Caco-2 (cell line): ENCODE measurements around the gene ZFAND6. TPM values are rescaled to one million over a fixed set of nuclear protein-coding genes. Genes with fewer than 3 reads are reported as not detected.
"Not testable (repeated sequence)": the region's sequence is repeated elsewhere in the genome, so short reads cannot be mapped to it uniquely, and the experiment has no call there.

ENCODE experiments used
- BruUV-seq: library from RNA; stranded (reverse); fragments of 400-500 nt; replicated peaks from 2 replicates; lab custom pipeline; 2021; lab: Mats Ljungman, UMichigan
- CTCF ChIA-PET: fragments of 300-600 bp; sonication (Branson Sonifier 250); formaldehyde crosslinking; loops from one replicate; lab custom pipeline; 2022; ENCODE audit warnings: antibody characterized with exemption; lab: Charles Lee
- POLR2A ChIA-PET: fragments of 300-600 bp; sonication (Branson Sonifier 250); formaldehyde crosslinking; loops from one replicate; lab custom pipeline; 2022; ENCODE audit warnings: antibody characterized with exemption; lab: Charles Lee
- DNase-seq, 2 experiments: peaks; one replicate each; pipeline versions ENCODE4 v3.0.0 to v3.0.0-alpha.2; 2020 to 2022
- H3K27me3 ChIP-seq: replicated peaks from 2 replicates; pipeline ENCODE4 v1.6.0; 2011; ENCODE audit warnings: low read length; ENCODE audit not compliant: control insufficient read depth, insufficient read depth
- H3K36me3 ChIP-seq: 2 replicates; pipeline ENCODE4 v1.5.1; 2011; ENCODE audit warnings: low read length; ENCODE audit not compliant: control insufficient read depth, insufficient read depth
- H3K4me1 ChIP-seq: fragments of 250-450 bp; sonication (Bioruptor Pico); 2 replicates; pipeline ENCODE4 v1.5.1; 2020; ENCODE audit warnings: mild to moderate bottlenecking
- H3K4me3 ChIP-seq: 2 replicates; pipeline ENCODE4 v1.5.1; 2011; ENCODE audit warnings: low read depth, mild to moderate bottlenecking, control low read depth, low read length
- H3K9me3 ChIP-seq: fragments of 250-450 bp; sonication (Bioruptor Pico); 2 replicates; pipeline ENCODE4 v1.5.1; 2020; ENCODE audit warnings: mild to moderate bottlenecking, moderate library complexity
- H3K27ac Mint-ChIP-seq: one replicate; pipeline ENCODE4 v1.8.0; 2022; ENCODE audit warnings: mixed read lengths; ENCODE audit not compliant: unreplicated experiment
- H3K27me3 Mint-ChIP-seq: one replicate; pipeline ENCODE4 v1.8.0; 2022; ENCODE audit warnings: mixed read lengths; ENCODE audit not compliant: insufficient read depth, unreplicated experiment
- H3K36me3 Mint-ChIP-seq: one replicate; pipeline ENCODE4 v1.8.0; 2022; ENCODE audit warnings: mild to moderate bottlenecking, mixed read lengths; ENCODE audit not compliant: insufficient read depth, unreplicated experiment
- H3K4me1 Mint-ChIP-seq: one replicate; pipeline ENCODE4 v1.8.0; 2022; ENCODE audit warnings: low read depth, mixed read lengths; ENCODE audit not compliant: unreplicated experiment
- H3K4me3 Mint-ChIP-seq: one replicate; pipeline ENCODE4 v1.8.0; 2022; ENCODE audit warnings: mild to moderate bottlenecking, moderate library complexity, mixed read lengths; ENCODE audit not compliant: unreplicated experiment
- H3K9me3 Mint-ChIP-seq: one replicate; pipeline ENCODE4 v1.8.0; 2022; ENCODE audit warnings: mixed read lengths; ENCODE audit not compliant: unreplicated experiment
- CTCF ChIP-seq, 2 experiments: fragments of 200-600 bp in 1 of 2; IDR thresholded peaks; 1 replicate in 1 of 2; 2 replicates in 1 of 2; pipeline versions ENCODE4 v1.5.1 to v1.8.0; 2011 to 2022; ENCODE audit warnings: antibody characterized with exemption in 1 of 2, control low read depth in 1 of 2, inconsistent platforms in 1 of 2, low read depth in 1 of 2, low read length in 1 of 2, mild to moderate bottlenecking in 1 of 2, moderate library complexity in 1 of 2; ENCODE audit not compliant: insufficient read depth in 1 of 2, severe bottlenecking in 1 of 2, unreplicated experiment in 1 of 2
- intact Hi-C: fragments of 100-400 bp; cut with micrococcal nuclease; formaldehyde crosslinking; loops from one replicate; pipeline ENCODE4 v1.10.0; 2022; ENCODE audit not compliant: unreplicated experiment
- total RNA-seq: library from RNA; stranded (reverse); gene quantifications from 2 replicates; pipeline ENCODE4 v1.2.3, GENCODE V29; 2022

The ZFAND6 gene
- total RNA-seq, 1 experiment from 2014 or later, result 40.5 TPM

DNA sequence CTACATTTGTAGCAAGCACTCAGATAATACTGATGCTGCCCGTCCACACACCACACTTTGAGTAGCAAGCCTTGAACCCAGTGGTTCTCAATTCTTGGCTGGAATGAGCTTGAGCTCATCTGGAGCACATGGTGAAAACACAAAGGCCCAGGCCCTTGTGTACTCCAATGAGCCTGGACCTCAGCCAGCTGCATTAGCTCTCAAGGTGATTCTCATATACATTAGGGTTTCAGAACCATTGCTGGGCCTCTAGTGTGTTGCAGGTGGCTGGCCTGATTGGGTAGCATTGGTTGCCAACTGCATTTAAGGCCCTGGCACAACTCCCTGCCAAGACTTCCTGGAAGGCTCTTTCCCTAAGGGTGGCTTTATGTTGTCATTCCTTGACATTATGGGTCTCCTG lies 23.4 kb upstream of the ZFAND6 start:
- H3K4me3 Mint-ChIP-seq, result no peak overlapping the region
- ChIA-PET POLR2A (no interaction called here), CTCF (no interaction called here)
- Histone ChIP-seq H3K9me3 (no peaks in the 10 kb centered on the region), H3K4me3 (no peak overlapping the region), H3K36me3 (no peaks in the 10 kb centered on the region), H3K27me3 (no peaks in the 10 kb centered on the region; the same call in 1 of the 2 replicates), H3K4me1 (no peaks in the 10 kb centered on the region)
- no peak for TF ChIP-seq CTCF (IDR thresholded peaks at IDR 0.05; ENCODE audit: insufficient read depth in 1 of 2, low read depth in 1 of 2, low read length in 1 of 2, severe bottlenecking in 1 of 2, unreplicated experiment in 1 of 2)
- no peaks in the 10 kb centered on the region for H3K4me1 Mint-ChIP-seq
- intact Hi-C loops, result no loop called here
- no peaks in the 10 kb centered on the region for H3K9me3 Mint-ChIP-seq
- no TSS peak for BruUV-seq
- no peak overlapping the region for H3K27ac Mint-ChIP-seq
- no peaks in the 10 kb centered on the region for H3K36me3 Mint-ChIP-seq
- no peaks in the 10 kb centered on the region for H3K27me3 Mint-ChIP-seq
- DNase-seq, result no peak

- CTCF ChIA-PET, result no interaction called here
- no peak for TF ChIP-seq CTCF (IDR thresholded peaks at IDR 0.05; ENCODE audit: insufficient read depth in 1 of 2, low read depth in 1 of 2, low read length in 1 of 2, severe bottlenecking in 1 of 2, unreplicated experiment in 1 of 2)
- POLR2A ChIA-PET, result interaction anchor here (0.6 kb wide), 1 partner anchor 17 kb away, joined by 3 read pairs; no protein-coding TSS in a partner anchor
- no peaks in the 10 kb centered on the region for H3K36me3 Mint-ChIP-seq
- intact Hi-C loops, result no loop called here
- H3K4me3 Mint-ChIP-seq, result no peak overlapping the region
- H3K36me3 ChIP-seq, result no peaks in the 10 kb centered on the region
- H3K27me3 Mint-ChIP-seq, result no peaks in the 10 kb centered on the region
- DNase-seq, result no peak
- H3K4me1 Mint-ChIP-seq, result no peaks in the 10 kb centered on the region
- no peaks in the 10 kb centered on the region for H3K9me3 Mint-ChIP-seq
- no peaks in the 10 kb centered on the region for H3K4me1 ChIP-seq
- no peaks in the 10 kb centered on the region for H3K27me3 ChIP-seq
- H3K27ac Mint-ChIP-seq, result no peak overlapping the region
- BruUV-seq, result no TSS peak
- no peaks in the 10 kb centered on the region for H3K9me3 ChIP-seq
- no peak overlapping the region for H3K4me3 ChIP-seq
These were observed 17.8 kb upstream of the ZFAND6 start for GRCh38 chr15:80041494-80042253.

DNA sequence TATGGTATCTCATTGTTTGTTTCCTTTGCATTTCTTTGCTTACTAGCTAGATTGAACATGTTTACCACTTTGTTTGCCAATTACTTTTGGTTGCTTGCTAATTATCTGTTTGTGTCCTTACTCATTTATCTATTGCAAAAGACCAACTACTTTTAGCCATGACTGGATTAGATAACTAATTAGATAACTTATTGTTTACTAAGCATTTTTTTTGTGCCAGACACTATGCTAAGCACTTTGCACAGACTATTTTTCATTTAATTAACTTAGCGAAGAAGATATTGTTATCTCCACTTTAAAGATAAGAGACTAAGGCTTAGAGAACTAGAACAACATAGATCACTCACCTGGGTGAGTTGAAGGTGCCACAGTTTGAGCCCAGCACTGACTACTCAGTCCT lies 16.9 kb upstream of the ZFAND6 start:
- Histone ChIP-seq H3K4me1 (no peaks in the 10 kb centered on the region), H3K36me3 (no peaks in the 10 kb centered on the region), H3K9me3 (no peaks in the 10 kb centered on the region), H3K4me3 (no peak overlapping the region), H3K27me3 (no peaks in the 10 kb centered on the region)
- BruUV-seq, result no TSS peak
- Mint-ChIP-seq H3K4me3 (no peak overlapping the region), H3K4me1 (no peaks in the 10 kb centered on the region), H3K27me3 (no peaks in the 10 kb centered on the region), H3K9me3 (no peaks in the 10 kb centered on the region), H3K36me3 (no peaks in the 10 kb centered on the region), H3K27ac (no peak overlapping the region)
- ChIA-PET POLR2A (no interaction called here), CTCF (no interaction called here)
- DNase-seq, result no peak
- intact Hi-C loops, result no loop called here
- TF ChIP-seq CTCF (IDR thresholded peaks at IDR 0.05; ENCODE audit: insufficient read depth in 1 of 2, low read depth in 1 of 2, low read length in 1 of 2, severe bottlenecking in 1 of 2, unreplicated experiment in 1 of 2), result no peak

DNA sequence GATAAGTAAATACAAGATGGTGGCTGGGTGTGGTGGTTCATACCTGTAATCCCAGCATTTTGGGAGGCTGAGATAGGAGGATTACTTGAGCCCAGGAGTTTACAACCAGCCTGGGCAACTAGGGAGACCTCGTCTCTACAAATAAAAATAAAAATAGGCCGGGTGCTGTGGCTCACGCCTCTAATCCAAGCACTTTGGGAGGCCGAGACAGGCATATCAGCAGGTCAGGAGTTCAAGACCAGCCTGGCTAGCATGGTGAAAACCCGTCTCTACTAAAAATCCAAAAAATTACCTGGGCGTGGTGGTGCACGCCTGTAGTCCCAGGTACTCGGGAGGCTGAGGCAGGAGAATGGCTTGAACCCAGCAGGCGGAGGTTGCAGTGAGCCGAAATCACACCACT lies 14.3 kb upstream of the ZFAND6 start:
- H3K4me1 Mint-ChIP-seq, BruUV-seq, POLR2A ChIA-PET, H3K27me3 Mint-ChIP-seq, DNase-seq, H3K9me3 ChIP-seq, intact Hi-C loops, CTCF ChIA-PET, H3K4me3 ChIP-seq, H3K4me3 Mint-ChIP-seq, H3K4me1 ChIP-seq, H3K27me3 ChIP-seq, H3K36me3 Mint-ChIP-seq, H3K36me3 ChIP-seq, H3K9me3 Mint-ChIP-seq, H3K27ac Mint-ChIP-seq: not testable (repeated sequence)
